GM12878 (cell line): Measurements from ENCODE around the gene UPF1. TPM values are rescaled to one million over a fixed set of nuclear protein-coding genes. Genes with fewer than 3 reads are reported as not detected.

Source experiments
- BRCA1 ChIP-seq: IDR thresholded peaks from 2 replicates; pipeline ENCODE4 v1.6.1; 2011; ENCODE audit warnings: low read depth, low read length, improper control_type of control experiment
- CHD1 ChIP-seq: IDR thresholded peaks from 2 replicates; pipeline ENCODE4 v1.6.1; 2012; ENCODE audit warnings: low read depth, low read length, improper control_type of control experiment
- ELK1 ChIP-seq: IDR thresholded peaks from 2 replicates; pipeline ENCODE4 v1.6.1; 2012; ENCODE audit warnings: low read depth, low read length, improper control_type of control experiment
- EP300 ChIP-seq, 2 experiments: fragments of 150-350 bp in 1 of 2; IDR thresholded peaks; 2 replicates each; pipeline ENCODE4 v1.6.1; 2011 to 2012; ENCODE audit warnings: low read depth in 2 of 2, low read length in 2 of 2, borderline replicate concordance in 1 of 2, improper control_type of control experiment in 1 of 2, inconsistent platforms in 1 of 2; ENCODE audit not compliant: control insufficient read depth in 1 of 2
- IKZF1 ChIP-seq: fragments of 450-650 bp; conservative IDR thresholded peaks from 2 replicates; pipeline ENCODE4 v1.6.1; 2017; ENCODE audit warnings: antibody characterized with exemption, mild to moderate bottlenecking
- IKZF2 ChIP-seq, 2 experiments: fragments of 450-650 bp; IDR thresholded peaks; 2 replicates each; pipeline ENCODE4 v1.6.1; 2017; ENCODE audit warnings: mild to moderate bottlenecking in 2 of 2, moderate library complexity in 2 of 2
- PRDM15 ChIP-seq: fragments of 450-650 bp; formaldehyde crosslinking; IDR thresholded peaks from 2 replicates; pipeline ENCODE4 v1.4.0; 2020; ENCODE audit warnings: mild to moderate bottlenecking, moderate library complexity
- SREBF1 ChIP-seq: IDR thresholded peaks from 2 replicates; pipeline ENCODE4 v1.6.1; 2012; ENCODE audit warnings: mild to moderate bottlenecking, low read length
- STAT3 ChIP-seq: IDR thresholded peaks from 2 replicates; pipeline ENCODE4 v1.6.1; 2011; ENCODE audit warnings: low read depth, low read length, improper control_type of control experiment
- SUPT20H ChIP-seq: IDR thresholded peaks from 2 replicates; pipeline ENCODE4 v1.6.1; 2011; ENCODE audit warnings: low read depth, mild to moderate bottlenecking, low read length, moderate library complexity, borderline replicate concordance; ENCODE audit not compliant: control insufficient read depth
- TBL1XR1 ChIP-seq: IDR thresholded peaks from 2 replicates; pipeline ENCODE4 v1.6.1; 2012; ENCODE audit warnings: low read depth, low read length, improper control_type of control experiment
- ZBTB33 ChIP-seq: fragments of 450-650 bp; IDR thresholded peaks from 2 replicates; pipeline ENCODE4 v1.6.1; 2017; ENCODE audit warnings: mild to moderate bottlenecking
- ZNF207 ChIP-seq: fragments of 450-650 bp; IDR thresholded peaks from 2 replicates; pipeline ENCODE4 v1.6.1; 2014; ENCODE audit warnings: antibody characterized with exemption, mild to moderate bottlenecking, borderline replicate concordance
- ZNF24 ChIP-seq: fragments of 450-650 bp; IDR thresholded peaks from 2 replicates; pipeline ENCODE4 v1.6.1; 2017; ENCODE audit warnings: antibody characterized with exemption, mild to moderate bottlenecking
- ZNF687 ChIP-seq: fragments of 450-650 bp; IDR thresholded peaks from 2 replicates; pipeline ENCODE4 v1.6.1; 2017; ENCODE audit warnings: mild to moderate bottlenecking, moderate library complexity
- polyA plus RNA-seq, 11 experiments: library from polyadenylated mRNA; depleted of rRNA in 4 of 11; unstranded in 6 of 11; stranded (reverse) in 5 of 11; fragments of >200 nt; fragmentation: Nextera tagmentation in 4 of 11; fragmentation: Illumina TruSeq in 1 of 11; extraction: Ambion mirVana in 4 of 11; extraction: Trizol in 1 of 11; gene quantifications; 1 replicate in 1 of 11; 2 replicates in 10 of 11; pipeline versions ENCODE4 v1.2.1 to v1.2.3, GENCODE V29; 2011 to 2016; ENCODE audit warnings: inconsistent platforms in 2 of 11, missing spikeins in 2 of 11, low read depth in 1 of 11
- total RNA-seq, 4 experiments: library from RNA; depleted of rRNA in 3 of 4; stranded (reverse); fragments of >200 nt in 3 of 4; fragmentation: Illumina TruSeq in 1 of 4; extraction: Trizol in 1 of 4; gene quantifications; 2 replicates each; pipeline versions ENCODE4 v1.2.1 to v1.2.3, GENCODE V29; 2013 to 2021

Gene UPF1
- total and polyA plus RNA-seq, 10 of the 15 experiments (the other 5 are each of a cell fraction or from before 2014, with no cell fraction given) = 0.58 to 80.9 (median 18.7) TPM

GRCh38 chr19:18831524-18832305 is at the start of gene UPF1 (continued):
- 0 out of 2 replicates have a peak, but pooled peaks have one; percentile 46 for TF ChIP-seq ELK1
- TF ChIP-seq EP300 (IDR thresholded peaks at IDR 0.05; ENCODE audit: borderline replicate concordance in 1 of 2, control insufficient read depth in 1 of 2, low read depth in 2 of 2, low read length in 2 of 2) = no peak
- TF ChIP-seq IKZF2 (IDR thresholded peaks at IDR 0.05) = 0 out of 4 replicates have a peak, but pooled peaks of 1 of the 2 experiments have one; percentile 10
- TF ChIP-seq BRCA1 = no peak
- peak; percentile 36 for TF ChIP-seq CHD1
- no peak for TF ChIP-seq SUPT20H
- peak; percentile 68 for TF ChIP-seq ZNF24
- TF ChIP-seq PRDM15 (CRISPR knock-in tag) = no peak
- no peak for TF ChIP-seq ZBTB33
- TF ChIP-seq SREBF1 = no peak
- TF ChIP-seq TBL1XR1 = no peak; the same call in 1 of the 2 replicates
- TF ChIP-seq ZNF207 = peak; percentile 88
- TF ChIP-seq IKZF1 = peak; percentile 93
- peak; percentile 88 for TF ChIP-seq ZNF687
- no peak for TF ChIP-seq STAT3
